HT1080 (cell line): ENCODE data around the gene MKNK1. TPM values are rescaled to one million over a fixed set of nuclear protein-coding genes. Genes with fewer than 3 reads are reported as not detected.
"Not testable (repeated sequence)": the region's sequence is repeated elsewhere in the genome, so short reads cannot be mapped to it uniquely, and the experiment has no call there.

Source experiments
- DNase-seq: peaks from one replicate; pipeline ENCODE4 v3.0.0-alpha.2; 2015; ENCODE audit warnings: low read depth
- polyA plus RNA-seq, 2 experiments: library from polyadenylated mRNA; depleted of rRNA; stranded (reverse); fragments of >200 nt; gene quantifications; 2 replicates each; pipeline ENCODE4 v1.2.3, GENCODE V29; 2015
- total RNA-seq: library from RNA; depleted of rRNA; stranded (reverse); fragments of >200 nt; shearing (Covaris generic); gene quantifications from 2 replicates; pipeline ENCODE4 v1.2.3, GENCODE V29; 2014; rRNA removed

MKNK1 gene
- total RNA-seq = 13.0 and 16.9 TPM in 2 replicates
- polyA plus RNA-seq (2015; cell fraction: cytosol; rRNA removed) = 13.1 and 13.8 TPM in 2 replicates
- polyA plus RNA-seq (2015; cell fraction: nucleus; rRNA removed) = 27.3 and 34.8 TPM in 2 replicates

- DNase-seq = peak; percentile 90
Observed at GRCh38 chr1:46603858-46604549, at the start of gene MKNK1. TSS of gene MKNK1 (minus strand) at chr1:46604268. CDS start at chr1:46583327, 20,941 bp downstream.

- no peak for DNase-seq
Observed at GRCh38 chr1:46653405-46653958, 49.4 kb upstream of the MKNK1 start.

- no peak for DNase-seq
Observed at GRCh38 chr1:46652321-46653100, 48.4 kb upstream of the MKNK1 start.

- DNase-seq = not testable (repeated sequence)
Observed at GRCh38 chr1:46651152-46651551, 47.1 kb upstream of the MKNK1 start.

- no peak for DNase-seq
Observed at GRCh38 chr1:46650491-46650890, 46.4 kb upstream of the MKNK1 start.

GRCh38 chr1:46649764-46650163, 45.7 kb upstream of the MKNK1 start:
- DNase-seq = no peak

GRCh38 chr1:46647611-46648010, 43.5 kb upstream of the MKNK1 start:
- no peak for DNase-seq

GRCh38 chr1:46646844-46647243, 42.8 kb upstream of the MKNK1 start:
- no peak for DNase-seq

GRCh38 chr1:46646331-46646730, 42.3 kb upstream of the MKNK1 start:
- no peak for DNase-seq

GRCh38 chr1:46645815-46646214, 41.7 kb upstream of the MKNK1 start:
- no peak for DNase-seq

GRCh38 chr1:46643368-46643775, 39.3 kb upstream of the MKNK1 start:
- peak; percentile 81 for DNase-seq

GRCh38 chr1:46642115-46642680, 38.1 kb upstream of the MKNK1 start:
- no peak for DNase-seq

- no peak for DNase-seq
Observed at GRCh38 chr1:46639547-46639946, 35.5 kb upstream of the MKNK1 start.

- DNase-seq = no peak
Observed at GRCh38 chr1:46638921-46639320, 34.9 kb upstream of the MKNK1 start.

- DNase-seq = no peak
Observed at GRCh38 chr1:46637444-46638083, 33.5 kb upstream of the MKNK1 start.

GRCh38 chr1:46635205-46635604, 31.1 kb upstream of the MKNK1 start:
- no peak for DNase-seq

GRCh38 chr1:46630719-46631118, 26.7 kb upstream of the MKNK1 start:
- no peak for DNase-seq

- DNase-seq = no peak
Observed at GRCh38 chr1:46623743-46624644, 19.9 kb upstream of the MKNK1 start.

- peak; percentile 49 for DNase-seq
Observed at GRCh38 chr1:46622344-46622743, 18.3 kb upstream of the MKNK1 start.

- peak; percentile 50 for DNase-seq
Observed at GRCh38 chr1:46621930-46622329, 17.9 kb upstream of the MKNK1 start.
